Nephron (organoid): Measurements from ENCODE around the gene S100A9.
"Not testable (repeated sequence)": the region's sequence is repeated elsewhere in the genome, so short reads cannot be mapped to it uniquely, and the experiment has no call there.

Experiments
- H3K27ac Mint-ChIP-seq, 3 experiments: 2 replicates each; pipeline ENCODE4 v1.8.0; 2020; ENCODE audit warnings: mixed read lengths in 3 of 3, mild to moderate bottlenecking in 2 of 3, moderate library complexity in 1 of 3
- H3K27me3 Mint-ChIP-seq: 2 replicates; pipeline ENCODE4 v1.8.0; 2021; ENCODE audit warnings: low read depth, mild to moderate bottlenecking, moderate library complexity, mixed read lengths
- H3K36me3 Mint-ChIP-seq: 2 replicates; pipeline ENCODE4 v1.8.0; 2020; ENCODE audit warnings: low read depth, mixed read lengths
- H3K4me1 Mint-ChIP-seq: 2 replicates; pipeline ENCODE4 v1.8.0; 2020; ENCODE audit warnings: mixed read lengths
- H3K4me3 Mint-ChIP-seq, 3 experiments: 2 replicates each; pipeline ENCODE4 v1.8.0; 2020; ENCODE audit warnings: mild to moderate bottlenecking in 3 of 3, mixed read lengths in 3 of 3, moderate library complexity in 2 of 3
- H3K9me3 Mint-ChIP-seq: 2 replicates; pipeline ENCODE4 v1.8.0; 2020; ENCODE audit warnings: mixed read lengths
- TF ChIP-seq, protein P1 (sequence below), 3 experiments: fragments of 200-600 bp; sonication (generic); IDR thresholded peaks; one replicate each; pipeline ENCODE4 v1.5.0; 2021; ENCODE audit warnings: antibody characterized with exemption in 3 of 3; ENCODE audit not compliant: unreplicated experiment in 3 of 3

Gene S100A9

GRCh38 chr1:153343040-153343681, 14.5 kb upstream of the S100A9 start:
- TF ChIP-seq, protein P1, sequence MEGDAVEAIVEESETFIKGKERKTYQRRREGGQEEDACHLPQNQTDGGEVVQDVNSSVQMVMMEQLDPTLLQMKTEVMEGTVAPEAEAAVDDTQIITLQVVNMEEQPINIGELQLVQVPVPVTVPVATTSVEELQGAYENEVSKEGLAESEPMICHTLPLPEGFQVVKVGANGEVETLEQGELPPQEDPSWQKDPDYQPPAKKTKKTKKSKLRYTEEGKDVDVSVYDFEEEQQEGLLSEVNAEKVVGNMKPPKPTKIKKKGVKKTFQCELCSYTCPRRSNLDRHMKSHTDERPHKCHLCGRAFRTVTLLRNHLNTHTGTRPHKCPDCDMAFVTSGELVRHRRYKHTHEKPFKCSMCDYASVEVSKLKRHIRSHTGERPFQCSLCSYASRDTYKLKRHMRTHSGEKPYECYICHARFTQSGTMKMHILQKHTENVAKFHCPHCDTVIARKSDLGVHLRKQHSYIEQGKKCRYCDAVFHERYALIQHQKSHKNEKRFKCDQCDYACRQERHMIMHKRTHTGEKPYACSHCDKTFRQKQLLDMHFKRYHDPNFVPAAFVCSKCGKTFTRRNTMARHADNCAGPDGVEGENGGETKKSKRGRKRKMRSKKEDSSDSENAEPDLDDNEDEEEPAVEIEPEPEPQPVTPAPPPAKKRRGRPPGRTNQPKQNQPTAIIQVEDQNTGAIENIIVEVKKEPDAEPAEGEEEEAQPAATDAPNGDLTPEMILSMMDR (IDR thresholded peaks at IDR 0.05; ENCODE audit: unreplicated experiment in 3 of 3), result no peak
- peaks cover 5% of the 10 kb centered on the region for H3K4me1 Mint-ChIP-seq
- H3K9me3 Mint-ChIP-seq, result peaks cover 3% of the 10 kb centered on the region
- H3K27ac Mint-ChIP-seq, result no peak overlapping the region
- peaks cover 51% of the 10 kb centered on the region for H3K27me3 Mint-ChIP-seq
- no peak overlapping the region for H3K4me3 Mint-ChIP-seq
- H3K36me3 Mint-ChIP-seq, result no peaks in the 10 kb centered on the region

DNA sequence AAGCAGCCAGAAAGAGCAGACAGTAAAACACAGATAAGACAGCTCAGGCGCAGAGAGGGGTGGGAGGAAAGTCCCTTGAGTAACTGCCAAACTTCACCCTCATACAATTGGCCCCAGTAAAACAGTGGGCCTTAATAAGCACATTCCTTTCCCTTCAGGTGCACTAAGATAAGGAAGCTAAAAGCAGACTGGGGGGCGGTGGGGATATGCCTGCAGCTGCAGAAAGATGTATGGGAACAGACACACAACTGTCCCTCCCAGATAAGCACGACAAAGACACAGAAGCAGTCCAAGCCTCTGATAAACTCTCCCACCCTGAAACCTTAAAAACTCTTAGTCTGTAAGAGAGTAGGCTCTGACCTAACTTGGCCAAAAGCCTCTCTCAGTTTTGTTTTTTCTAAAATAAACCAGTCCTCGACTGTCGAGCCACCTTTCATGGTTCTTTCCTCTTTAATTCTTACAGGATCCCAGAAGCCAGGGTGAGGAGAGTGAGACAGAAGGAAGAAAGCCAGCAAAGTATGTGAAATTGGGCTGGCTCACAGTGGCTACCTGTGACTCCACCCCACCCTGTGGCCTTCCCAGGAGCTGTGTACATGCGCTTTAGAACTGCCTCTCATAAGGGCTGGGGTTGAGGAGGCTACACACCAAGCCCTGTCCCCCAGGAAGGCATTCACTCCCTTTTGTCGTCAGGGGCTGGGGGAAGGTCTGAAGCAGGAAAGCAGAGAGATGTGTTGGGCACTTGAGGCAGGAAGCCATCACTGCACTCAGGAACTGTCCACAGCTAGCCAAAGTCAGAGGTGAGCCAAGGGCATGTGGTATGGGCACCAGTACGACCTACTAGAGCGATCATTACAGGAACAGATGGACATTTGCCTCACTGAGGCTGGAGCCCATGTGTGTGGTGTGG, 13.6 kb upstream of the S100A9 start:
- no peaks in the 10 kb centered on the region for H3K36me3 Mint-ChIP-seq
- TF ChIP-seq, protein P1 (IDR thresholded peaks at IDR 0.05; ENCODE audit: unreplicated experiment in 3 of 3), result no peak
- H3K4me3 Mint-ChIP-seq, result no peak overlapping the region
- no peaks in the 10 kb centered on the region for H3K9me3 Mint-ChIP-seq
- no peak overlapping the region for H3K27ac Mint-ChIP-seq
- H3K27me3 Mint-ChIP-seq, result peaks cover 56% of the 10 kb centered on the region
- peaks cover 5% of the 10 kb centered on the region for H3K4me1 Mint-ChIP-seq

DNA sequence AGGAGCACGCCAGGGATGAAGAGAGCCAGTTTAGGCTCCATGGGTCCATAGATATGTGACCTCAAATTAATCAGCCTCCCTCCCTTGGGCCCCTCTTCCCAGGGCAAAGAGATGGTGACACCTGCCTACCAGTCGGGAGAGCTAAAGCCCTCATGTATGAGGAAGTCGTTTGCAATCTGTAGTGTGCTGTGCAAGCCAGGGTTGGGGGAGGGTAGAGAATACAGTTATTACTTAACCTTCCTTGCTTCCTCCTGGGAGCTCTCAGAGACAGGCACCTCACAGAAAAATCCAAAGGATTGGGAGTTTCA, 13.0 kb upstream of the S100A9 start:
- Mint-ChIP-seq H3K4me1 (peaks cover 5% of the 10 kb centered on the region), H3K27me3 (peaks cover 62% of the 10 kb centered on the region), H3K27ac (no peak overlapping the region), H3K9me3 (no peaks in the 10 kb centered on the region), H3K36me3 (no peaks in the 10 kb centered on the region), H3K4me3 (no peak overlapping the region)
- TF ChIP-seq, protein P1 (IDR thresholded peaks at IDR 0.05; ENCODE audit: unreplicated experiment in 3 of 3), result no peak

DNA sequence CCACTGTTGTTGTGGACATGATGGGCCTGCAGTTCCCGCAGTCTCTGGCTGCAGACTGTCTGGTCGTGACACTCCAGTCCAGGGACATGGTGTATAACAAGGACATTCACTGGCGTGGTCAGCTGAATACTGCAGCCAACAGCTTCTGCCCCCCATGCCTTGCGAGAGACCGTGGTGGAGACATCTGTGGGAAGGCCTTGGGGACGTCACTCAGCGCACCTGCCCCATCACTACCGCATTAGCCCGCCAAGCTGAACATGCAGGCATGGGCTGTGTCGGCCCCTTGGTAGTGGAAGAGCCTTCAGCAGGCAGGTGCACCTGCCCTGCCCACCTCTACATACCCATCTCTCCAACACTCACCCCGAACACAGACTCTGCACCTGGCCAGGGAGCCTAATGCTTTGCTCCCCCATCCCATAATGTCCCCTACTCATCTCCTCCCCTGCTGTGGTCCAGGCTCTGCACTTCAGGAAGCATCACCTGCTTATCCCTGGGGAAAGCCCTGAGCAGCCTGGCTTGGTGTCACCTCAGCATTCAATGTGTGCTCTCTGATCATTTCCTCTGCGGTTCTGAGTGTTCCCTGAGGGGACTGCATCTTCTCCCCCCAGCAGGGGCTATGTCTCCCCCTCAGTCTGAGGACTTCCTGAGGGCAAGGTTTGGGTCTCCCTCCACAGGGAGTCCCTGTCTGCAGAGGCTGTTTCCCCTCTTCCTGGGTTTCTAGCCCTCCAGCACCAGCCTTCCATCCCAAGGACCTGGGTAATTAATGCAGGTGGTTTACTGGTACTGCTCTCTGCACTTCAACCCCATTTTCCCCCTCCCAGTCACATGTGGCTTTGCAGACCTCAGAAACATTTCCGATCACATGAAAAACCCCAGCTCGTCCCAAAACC, 12.2 kb upstream of the S100A9 start:
- Mint-ChIP-seq H3K36me3 (no peaks in the 10 kb centered on the region), H3K27ac (no peak overlapping the region), H3K4me1 (peaks cover 5% of the 10 kb centered on the region), H3K9me3 (no peaks in the 10 kb centered on the region), H3K4me3 (no peak overlapping the region), H3K27me3 (peaks cover 66% of the 10 kb centered on the region)
- TF ChIP-seq, protein P1 (IDR thresholded peaks at IDR 0.05; ENCODE audit: unreplicated experiment in 3 of 3), result no peak

- Mint-ChIP-seq H3K4me1 (peaks cover 5% of the 10 kb centered on the region), H3K36me3 (no peaks in the 10 kb centered on the region), H3K27me3 (peaks cover 65% of the 10 kb centered on the region), H3K4me3 (no peak overlapping the region), H3K9me3 (no peaks in the 10 kb centered on the region), H3K27ac (no peak overlapping the region)
- TF ChIP-seq, protein P1 (IDR thresholded peaks at IDR 0.05; ENCODE audit: unreplicated experiment in 3 of 3), result no peak
Observed at GRCh38 chr1:153346077-153346723, 11.5 kb upstream of the S100A9 start.

- not testable (repeated sequence) for H3K9me3 Mint-ChIP-seq, H3K4me1 Mint-ChIP-seq, H3K4me3 Mint-ChIP-seq, H3K27ac Mint-ChIP-seq, H3K36me3 Mint-ChIP-seq
- peaks cover 72% of the 10 kb centered on the region for H3K27me3 Mint-ChIP-seq
Observed at GRCh38 chr1:153347049-153347448, 10.6 kb upstream of the S100A9 start.
